ENCODE results near the gene BRMS1.

DNA sequence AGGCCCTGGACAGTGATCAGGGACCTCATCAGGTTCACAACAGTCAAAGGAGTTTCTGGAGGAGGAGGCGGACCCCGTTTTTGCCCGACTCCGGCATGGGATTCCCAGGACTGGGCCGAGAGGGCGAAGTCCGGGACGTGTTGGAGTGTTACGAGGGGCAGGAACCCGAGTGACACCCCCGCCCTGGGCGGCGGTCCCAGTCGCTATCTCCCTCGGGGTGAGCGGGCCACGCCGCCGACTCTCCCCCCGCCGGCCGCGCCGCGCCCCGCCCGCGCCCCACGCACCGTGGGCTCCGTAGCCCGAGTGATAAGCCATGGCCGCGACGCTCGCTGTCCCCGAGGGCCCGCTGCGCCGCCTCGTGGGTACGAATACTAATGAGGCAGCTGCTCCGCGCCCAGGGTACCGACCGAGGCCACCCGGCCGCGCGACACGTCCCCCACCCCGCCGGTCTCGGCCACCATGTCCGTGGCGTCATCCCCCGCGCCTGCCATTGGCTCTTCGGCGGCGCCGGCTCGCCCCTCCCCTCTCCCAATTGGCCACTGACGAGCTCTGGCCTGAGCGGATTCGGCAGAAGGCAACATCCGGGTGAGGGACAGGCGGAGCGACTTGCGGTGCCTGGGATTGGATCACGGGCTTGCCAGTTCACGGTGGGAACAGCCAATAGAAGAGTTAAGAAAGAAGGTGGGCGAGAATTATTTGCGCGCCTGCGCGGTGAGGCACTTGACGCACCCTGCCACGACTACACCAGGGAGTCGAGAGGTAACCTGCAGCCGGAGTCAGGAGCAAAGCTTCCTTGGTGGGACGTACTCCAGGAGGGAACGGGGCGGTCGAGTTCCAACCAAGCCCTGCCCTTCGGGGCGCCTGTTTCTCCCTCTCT is 56.0 kb downstream of the BRMS1 start, which contains the start of gene YIF1A:
- TF ChIP-seq, protein P1, sequence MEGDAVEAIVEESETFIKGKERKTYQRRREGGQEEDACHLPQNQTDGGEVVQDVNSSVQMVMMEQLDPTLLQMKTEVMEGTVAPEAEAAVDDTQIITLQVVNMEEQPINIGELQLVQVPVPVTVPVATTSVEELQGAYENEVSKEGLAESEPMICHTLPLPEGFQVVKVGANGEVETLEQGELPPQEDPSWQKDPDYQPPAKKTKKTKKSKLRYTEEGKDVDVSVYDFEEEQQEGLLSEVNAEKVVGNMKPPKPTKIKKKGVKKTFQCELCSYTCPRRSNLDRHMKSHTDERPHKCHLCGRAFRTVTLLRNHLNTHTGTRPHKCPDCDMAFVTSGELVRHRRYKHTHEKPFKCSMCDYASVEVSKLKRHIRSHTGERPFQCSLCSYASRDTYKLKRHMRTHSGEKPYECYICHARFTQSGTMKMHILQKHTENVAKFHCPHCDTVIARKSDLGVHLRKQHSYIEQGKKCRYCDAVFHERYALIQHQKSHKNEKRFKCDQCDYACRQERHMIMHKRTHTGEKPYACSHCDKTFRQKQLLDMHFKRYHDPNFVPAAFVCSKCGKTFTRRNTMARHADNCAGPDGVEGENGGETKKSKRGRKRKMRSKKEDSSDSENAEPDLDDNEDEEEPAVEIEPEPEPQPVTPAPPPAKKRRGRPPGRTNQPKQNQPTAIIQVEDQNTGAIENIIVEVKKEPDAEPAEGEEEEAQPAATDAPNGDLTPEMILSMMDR (conservative IDR thresholded peaks at IDR 0.05; ENCODE audit: low read depth, low read length) = peak; percentile 39; the same call in 1 of the 2 replicates
- TF ChIP-seq EZH2 (IDR thresholded peaks at IDR 0.05; ENCODE audit: borderline replicate concordance, low read depth, low read length, poor library complexity, severe bottlenecking) = no peak
